Measurements from ENCODE around the gene ZSWIM3. TPM values are rescaled to one million over a fixed set of nuclear protein-coding genes. Genes with fewer than 3 reads are reported as not detected.

The ZSWIM3 gene
- total and polyA plus RNA-seq, 2 donors (not counting 3 experiments of a cell fraction or from before 2014, with no cell fraction given), result 3.8 to 4.4 TPM

GRCh38 chr20:45826381-45827019 lies 30.9 kb upstream of the ZSWIM3 start:
- no peak for DNase-seq (ENCODE audit: low read depth, low spot score)
- TF ChIP-seq GATA2 (IDR thresholded peaks at IDR 0.05; ENCODE audit: insufficient read depth, insufficient read length, low read depth, low read length) (no peak), MAX (IDR thresholded peaks at IDR 0.05; ENCODE audit: insufficient read depth, insufficient read length) (no peak), FOS (IDR thresholded peaks at IDR 0.05; ENCODE audit: borderline replicate concordance, insufficient read depth, low read length) (no peak), POLR2A (IDR thresholded peaks at IDR 0.05; ENCODE audit: low read depth, low read length) (no peak), POLR2AphosphoS5 (IDR thresholded peaks at IDR 0.05; ENCODE audit: insufficient read depth, low read depth, low read length) (no peak), JUN (IDR thresholded peaks at IDR 0.05; ENCODE audit: borderline replicate concordance, insufficient read depth, insufficient read length, low read depth) (no peak), EZH2 (IDR thresholded peaks at IDR 0.05; ENCODE audit: borderline replicate concordance, low read depth, low read length, severe bottlenecking) (no peak), MYC (IDR thresholded peaks at IDR 0.05; ENCODE audit: low read depth, low read length) (no peak), CTCF (IDR thresholded peaks at IDR 0.05; ENCODE audit: extremely low read depth in 1 of 2, insufficient read depth in 1 of 2, low read depth in 1 of 2, low read length in 2 of 2) (no peak)
- intact Hi-C loops (cut with micrococcal nuclease) (no loop called here), dilution Hi-C loops (cut with MboI; ENCODE audit: extremely low pct_ligation_motif_present, low sequenced_read_pairs) (no loop called here)
- CTCF ChIA-PET, result interaction anchor here (0.9 to 1.6 kb wide), 6 partner anchors 11 to 197 kb away, joined by 3 to 10 read pairs (median 3); no protein-coding TSS in a partner anchor
- H3K4me2 ChIP-seq (ENCODE audit: insufficient read depth, low read length), result no peak overlapping the region
- BruUV-seq (replicated peaks), result no TSS peak
- peaks cover 11 to 16% of the 10 kb centered on the region in 2 experiments for H3K27me3 ChIP-seq (ENCODE audit: control insufficient read depth in 2 of 2, insufficient read depth in 2 of 2, low read length in 2 of 2)
- H3K4me1 ChIP-seq (ENCODE audit: control insufficient read depth, extremely low read depth, insufficient read depth, low read length), result peaks cover 4% of the 10 kb centered on the region
- no peaks in the 10 kb centered on the region for H3K9me3 ChIP-seq (replicated peaks; ENCODE audit: control insufficient read depth, insufficient read depth, low read length)
- no peak overlapping the region for H2AFZ ChIP-seq (ENCODE audit: low read depth, low read length)
- no peaks in the 10 kb centered on the region for H4K20me1 ChIP-seq (replicated peaks; ENCODE audit: control insufficient read depth, extremely low read depth, insufficient read depth, low read length)
- no peak for FAIRE-seq
- H3K9ac ChIP-seq (replicated peaks; ENCODE audit: extremely low read depth, insufficient read depth, low read length), result no peak overlapping the region
- H3K36me3 ChIP-seq (ENCODE audit: control insufficient read depth in 2 of 2, extremely low read depth in 1 of 2, insufficient read depth in 2 of 2, low read length in 2 of 2), result no peaks in the 10 kb centered on the region
- POLR2A ChIA-PET, result no interaction called here
- H3K9me1 ChIP-seq (replicated peaks; ENCODE audit: control insufficient read depth, extremely low read depth, insufficient read depth, low read length), result no peaks in the 10 kb centered on the region
- H3K4me3 ChIP-seq (replicated peaks in 1 of 3; ENCODE audit: insufficient read depth in 1 of 3, low read depth in 1 of 3, low read length in 3 of 3), result no peak overlapping the region
- no peaks in the 10 kb centered on the region for H3K79me2 ChIP-seq (ENCODE audit: control insufficient read depth, insufficient read depth, low read length)
- no peak overlapping the region for H3K27ac ChIP-seq (ENCODE audit: insufficient read depth, low read depth, low read length)
